Cardiac fibroblast (primary cell): ENCODE results near the gene NEUROD4.

Experiments
- DNase-seq, 2 donors: peaks; one replicate each; pipeline versions ENCODE4 v3.0.0 to v3.0.0-alpha.2; 2010; ENCODE audit warnings: low read depth in 2 of 2
- H3K4me3 ChIP-seq, 2 donors: replicated peaks in 1 of 2; 1 replicate in 1 of 2; 2 replicates in 1 of 2; pipeline ENCODE4 v1.5.1; 2011; ENCODE audit warnings: low read depth in 2 of 2, low read length in 2 of 2, mild to moderate bottlenecking in 2 of 2, moderate library complexity in 1 of 2
- TF ChIP-seq, protein P1 (sequence below): IDR thresholded peaks from one replicate; pipeline ENCODE4 v1.5.1; 2011; ENCODE audit warnings: low read depth, mild to moderate bottlenecking, low read length, inconsistent platforms

NEUROD4 gene

GRCh38 chr12:55058082-55058481 is 38.3 kb downstream of the NEUROD4 start:
- DNase-seq: no peak
- no peak overlapping the region for H3K4me3 ChIP-seq
- TF ChIP-seq, protein P1, sequence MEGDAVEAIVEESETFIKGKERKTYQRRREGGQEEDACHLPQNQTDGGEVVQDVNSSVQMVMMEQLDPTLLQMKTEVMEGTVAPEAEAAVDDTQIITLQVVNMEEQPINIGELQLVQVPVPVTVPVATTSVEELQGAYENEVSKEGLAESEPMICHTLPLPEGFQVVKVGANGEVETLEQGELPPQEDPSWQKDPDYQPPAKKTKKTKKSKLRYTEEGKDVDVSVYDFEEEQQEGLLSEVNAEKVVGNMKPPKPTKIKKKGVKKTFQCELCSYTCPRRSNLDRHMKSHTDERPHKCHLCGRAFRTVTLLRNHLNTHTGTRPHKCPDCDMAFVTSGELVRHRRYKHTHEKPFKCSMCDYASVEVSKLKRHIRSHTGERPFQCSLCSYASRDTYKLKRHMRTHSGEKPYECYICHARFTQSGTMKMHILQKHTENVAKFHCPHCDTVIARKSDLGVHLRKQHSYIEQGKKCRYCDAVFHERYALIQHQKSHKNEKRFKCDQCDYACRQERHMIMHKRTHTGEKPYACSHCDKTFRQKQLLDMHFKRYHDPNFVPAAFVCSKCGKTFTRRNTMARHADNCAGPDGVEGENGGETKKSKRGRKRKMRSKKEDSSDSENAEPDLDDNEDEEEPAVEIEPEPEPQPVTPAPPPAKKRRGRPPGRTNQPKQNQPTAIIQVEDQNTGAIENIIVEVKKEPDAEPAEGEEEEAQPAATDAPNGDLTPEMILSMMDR: no peak

GRCh38 chr12:55058776-55059175 is 39.0 kb downstream of the NEUROD4 start:
- no peak for DNase-seq
- no peak overlapping the region for H3K4me3 ChIP-seq
- TF ChIP-seq, protein P1: no peak

DNA sequence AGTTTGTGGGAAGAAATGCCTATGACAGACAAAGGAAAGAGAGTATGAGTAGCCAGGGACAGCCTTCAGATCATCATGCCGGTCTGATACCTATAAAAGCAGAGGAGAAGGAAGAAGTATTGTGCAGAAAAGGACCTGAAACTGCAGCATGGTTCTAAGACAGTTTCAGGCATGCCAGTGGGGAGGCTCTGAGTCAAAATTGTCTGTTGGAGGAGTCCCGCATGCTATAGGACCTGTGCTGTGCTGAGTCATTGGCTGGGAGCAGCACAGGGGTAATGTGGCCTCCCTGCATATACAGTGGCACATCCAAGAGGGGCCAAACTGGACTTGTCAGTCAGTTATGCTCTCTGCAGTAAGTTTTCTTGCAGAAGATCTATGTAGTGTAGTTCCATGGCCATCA is 40.7 kb downstream of the NEUROD4 start:
- H3K4me3 ChIP-seq: no peak overlapping the region
- TF ChIP-seq, protein P1: no peak
- DNase-seq: no peak

GRCh38 chr12:55061024-55061423 is 41.2 kb downstream of the NEUROD4 start:
- TF ChIP-seq, protein P1: no peak
- no peak for DNase-seq

DNA sequence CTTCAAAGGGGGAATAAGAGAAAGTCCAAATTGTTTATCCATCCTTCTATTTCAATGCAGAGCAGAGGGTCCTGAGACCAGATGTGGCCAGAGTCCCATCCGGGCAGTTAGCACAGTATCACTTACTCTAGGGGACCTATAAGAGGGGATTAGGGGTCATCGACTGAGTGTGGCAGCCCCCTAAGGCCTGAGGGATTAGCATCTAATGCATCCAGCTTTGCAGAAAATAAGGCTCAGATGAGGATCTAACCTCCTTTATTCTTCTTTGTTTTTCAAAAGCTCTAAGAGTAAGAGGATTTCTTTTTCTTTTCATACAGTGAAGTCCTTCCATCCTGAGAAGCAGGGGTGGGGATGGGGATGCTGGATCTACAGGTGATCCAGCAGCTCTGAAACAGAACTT is 43.5 kb downstream of the NEUROD4 start:
- DNase-seq: no peak
- TF ChIP-seq, protein P1: no peak
- no peak overlapping the region for H3K4me3 ChIP-seq

More at GRCh38 chr12:55061024-55061423, 41.2 kb downstream of the NEUROD4 start:
- H3K4me3 ChIP-seq: no peak overlapping the region

- H3K4me3 ChIP-seq: no peak overlapping the region
- TF ChIP-seq, protein P1: no peak
- no peak for DNase-seq
Measured at GRCh38 chr12:55065535-55065934, 45.8 kb downstream of the NEUROD4 start.

DNA sequence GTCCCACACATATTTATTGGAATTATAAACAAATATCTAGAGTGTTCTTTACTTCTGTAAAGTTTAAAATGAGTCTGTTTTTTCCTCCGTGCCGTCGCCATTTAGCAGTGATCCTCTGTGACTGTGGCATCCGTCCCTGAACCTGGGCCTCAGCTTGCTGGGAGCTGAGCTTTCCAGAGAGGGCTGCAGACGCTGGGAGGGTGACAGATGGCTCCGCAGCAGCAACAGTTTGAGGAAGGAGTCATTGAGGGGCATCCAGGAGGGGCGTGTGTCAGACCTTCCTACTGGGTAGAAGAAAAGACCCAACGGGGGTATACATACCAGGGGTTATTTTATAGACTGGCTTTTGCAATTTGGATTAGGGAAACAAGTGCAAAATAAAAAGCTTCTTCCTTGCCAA is 47.9 kb downstream of the NEUROD4 start:
- no peak for DNase-seq
- H3K4me3 ChIP-seq: no peak overlapping the region
- TF ChIP-seq, protein P1: no peak
